Glomerular endothelial cell (primary cell): Measurements from ENCODE around the gene ATP6V1B1. TPM values are rescaled to one million over a fixed set of nuclear protein-coding genes. Genes with fewer than 3 reads are reported as not detected.

Experiments
- DNase-seq: peaks from one replicate; pipeline ENCODE4 v3.0.0-alpha.2; 2011; ENCODE audit warnings: low read depth, low spot score; ENCODE audit errors: extremely low read depth
- total RNA-seq: library from RNA; depleted of rRNA; stranded (reverse); fragments of >200 nt; gene quantifications from 2 replicates; pipeline ENCODE4 v1.2.3, GENCODE V29; 2015

ATP6V1B1 gene
- total RNA-seq, 1 donor from 2014 or later: not detected

DNA sequence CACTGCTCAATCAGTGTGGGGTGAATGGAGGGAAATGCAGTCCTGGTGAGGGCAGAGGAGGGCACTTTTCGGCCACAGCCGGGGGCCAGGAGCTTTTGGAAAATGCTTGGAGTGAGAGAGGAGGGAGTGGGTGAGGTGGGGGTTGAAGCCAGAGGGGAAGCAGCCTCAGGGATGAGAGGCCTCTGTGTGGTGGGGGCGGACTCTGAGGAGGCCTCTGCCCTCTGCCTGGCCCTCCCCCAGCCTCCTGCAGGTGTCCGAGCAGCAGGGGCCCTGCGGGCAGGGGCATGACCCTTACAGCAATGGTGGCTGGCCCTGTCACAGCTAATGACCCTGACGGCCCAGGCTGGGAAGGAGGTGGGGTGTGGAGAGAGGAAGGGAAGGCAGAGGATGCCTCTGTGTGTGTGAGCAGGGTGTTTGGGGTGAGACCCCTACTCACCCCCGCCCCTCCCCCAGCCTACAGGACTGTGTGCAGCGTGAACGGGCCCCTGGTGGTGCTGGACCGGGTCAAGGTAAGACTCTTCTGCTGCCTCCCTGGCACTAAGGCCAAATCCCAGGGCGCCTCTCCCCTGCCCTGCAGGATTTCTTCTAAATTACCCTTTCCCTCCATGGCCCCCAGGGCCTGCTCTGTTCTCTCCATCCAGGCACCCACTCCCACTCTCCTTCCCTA lies 7.6 kb downstream of the ATP6V1B1 start:
- no peak for DNase-seq

DNA sequence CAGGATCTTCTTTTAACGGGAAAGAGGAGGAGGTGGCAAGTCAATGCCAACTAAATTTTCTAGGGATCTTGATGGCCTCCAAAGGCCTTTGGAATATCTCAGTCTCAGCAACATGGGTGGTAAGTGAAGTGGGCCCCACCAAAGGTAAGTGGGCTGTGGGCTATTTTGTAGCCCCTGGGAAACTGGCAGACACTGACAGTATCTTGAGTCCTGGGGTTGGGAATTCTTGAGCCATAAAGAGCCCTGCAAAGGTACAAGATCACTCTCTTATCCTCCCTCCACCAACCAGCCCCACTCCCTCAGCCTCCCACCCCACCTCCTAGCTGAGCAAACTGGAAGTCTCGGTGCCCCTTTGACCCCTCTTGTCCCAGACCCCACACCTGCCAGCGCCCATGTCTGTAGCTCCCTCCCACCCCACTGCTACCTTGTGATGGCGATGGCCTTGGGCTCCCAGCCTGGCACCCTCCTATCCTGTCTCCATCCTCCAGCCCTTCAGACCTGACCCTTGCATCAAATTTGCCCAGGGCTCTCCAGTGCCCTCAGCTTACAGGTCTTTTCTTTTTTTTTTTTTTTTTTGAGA lies 8.5 kb downstream of the ATP6V1B1 start:
- DNase-seq: no peak

DNA sequence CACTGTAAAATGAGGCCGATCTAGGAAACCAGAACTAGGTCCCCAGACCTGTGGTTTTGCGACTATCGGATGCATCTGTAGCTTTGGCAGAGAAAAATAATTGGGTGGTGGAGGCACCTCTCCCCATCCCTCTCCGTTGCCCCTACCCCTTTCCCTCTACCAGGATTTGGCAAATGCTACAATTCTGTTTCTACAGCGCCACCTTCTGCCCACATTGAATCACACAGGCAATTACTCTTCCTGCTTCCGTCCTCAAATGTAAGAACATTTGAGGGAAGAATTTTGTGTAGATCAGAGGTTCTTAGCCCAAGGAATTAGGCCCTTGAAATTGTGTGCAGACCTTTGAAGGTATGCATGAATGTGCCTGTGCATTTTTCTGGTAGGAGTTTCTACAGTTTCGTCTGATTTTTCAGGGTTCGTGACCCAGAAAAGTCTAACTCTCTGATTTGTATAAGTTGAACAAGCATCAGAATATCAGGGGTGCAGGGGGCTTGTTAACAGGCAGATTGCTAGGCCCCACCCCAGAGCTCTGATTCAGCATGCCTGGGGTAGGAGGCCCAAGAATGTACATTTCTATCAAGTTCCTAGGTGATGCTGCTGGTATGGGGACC lies 11.2 kb downstream of the ATP6V1B1 start:
- DNase-seq: no peak

DNA sequence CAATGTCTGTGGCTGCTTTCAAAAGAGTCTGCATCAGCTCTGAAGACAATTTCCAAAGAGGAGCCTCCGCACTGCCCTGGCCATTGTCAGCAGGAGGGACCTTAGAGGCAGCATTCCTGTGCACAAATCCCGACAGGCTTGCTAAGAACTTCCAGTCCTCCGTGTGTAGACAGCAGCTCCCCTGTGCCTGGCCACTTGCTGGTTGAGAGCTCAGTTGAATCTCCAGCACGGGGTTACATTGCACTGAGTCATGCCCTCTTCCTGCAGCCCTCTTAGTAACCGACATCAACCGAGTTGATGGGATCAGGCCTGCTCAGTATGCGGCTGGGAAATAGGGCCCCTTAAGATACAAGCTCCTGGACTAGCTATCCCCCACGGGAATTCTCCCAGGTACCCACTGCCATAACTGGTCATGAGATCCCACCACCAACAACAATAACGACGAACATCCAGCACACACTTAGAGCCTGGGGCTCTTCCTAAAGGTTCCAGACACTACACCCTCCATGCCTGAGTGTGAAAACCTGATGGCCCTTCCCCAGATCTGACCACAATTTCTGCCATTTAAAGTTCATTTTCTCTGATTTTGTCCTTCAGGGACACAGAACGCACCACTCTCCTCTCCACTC lies 12.0 kb downstream of the ATP6V1B1 start:
- no peak for DNase-seq

DNA sequence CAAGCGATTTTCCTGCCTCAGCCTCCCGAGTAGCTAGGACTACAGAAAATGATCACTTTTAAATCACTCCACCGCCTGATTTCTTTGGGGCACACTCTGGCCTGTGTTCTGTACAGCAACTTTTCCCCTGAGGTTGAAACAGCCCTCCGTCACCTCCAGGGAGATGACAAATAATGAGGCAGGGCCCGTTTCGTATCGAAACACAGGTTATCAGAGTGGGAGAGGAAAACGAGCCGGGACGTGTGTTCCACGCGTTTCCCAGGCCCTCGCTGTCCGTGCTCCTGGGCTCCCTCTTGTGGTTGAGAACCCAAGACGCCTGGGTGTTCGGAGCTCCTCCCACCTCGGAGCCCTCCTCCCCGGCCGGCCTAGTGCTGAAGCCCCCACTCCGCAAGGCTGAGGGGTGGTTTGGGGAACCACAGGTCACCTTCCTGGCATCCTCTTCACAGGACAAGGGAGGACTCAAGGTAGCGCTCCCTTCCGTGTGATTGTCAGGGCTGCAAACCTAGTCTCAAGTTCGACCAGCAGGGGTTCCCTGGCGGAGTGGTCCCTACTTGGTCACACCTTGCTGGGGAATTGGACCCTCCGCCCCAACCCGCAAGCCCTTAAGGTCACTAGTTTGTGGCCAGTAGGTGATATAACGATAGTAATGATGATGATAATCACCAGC lies 12.8 kb downstream of the ATP6V1B1 start:
- no peak for DNase-seq

- DNase-seq: no peak
Measured at GRCh38 chr2:70949086-70949485, 13.4 kb downstream of the ATP6V1B1 start.

DNA sequence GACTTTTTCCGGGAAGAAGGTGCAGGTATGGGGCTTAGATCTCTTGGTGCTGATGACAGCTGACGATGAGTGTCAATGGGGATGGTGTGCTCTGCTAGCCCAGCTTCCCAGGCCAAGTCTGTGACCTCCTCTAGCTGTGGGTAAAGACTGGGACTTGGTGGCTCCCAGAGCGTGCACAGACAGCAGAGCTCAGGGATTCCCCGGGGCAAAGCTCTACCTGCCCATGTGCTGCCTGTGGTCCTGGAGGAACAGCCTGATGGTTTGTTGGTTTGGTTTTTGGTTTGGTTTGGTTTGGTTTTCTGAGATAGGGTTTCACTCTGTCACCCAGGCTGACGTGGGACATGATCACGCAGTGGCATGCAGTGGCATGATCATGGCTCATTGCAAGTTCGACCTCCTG lies 19.2 kb downstream of the ATP6V1B1 start:
- no peak for DNase-seq

- DNase-seq: no peak
Measured at GRCh38 chr2:70956141-70956540, 20.4 kb downstream of the ATP6V1B1 start.

- no peak for DNase-seq
Measured at GRCh38 chr2:70957798-70958197, 22.1 kb downstream of the ATP6V1B1 start.

DNA sequence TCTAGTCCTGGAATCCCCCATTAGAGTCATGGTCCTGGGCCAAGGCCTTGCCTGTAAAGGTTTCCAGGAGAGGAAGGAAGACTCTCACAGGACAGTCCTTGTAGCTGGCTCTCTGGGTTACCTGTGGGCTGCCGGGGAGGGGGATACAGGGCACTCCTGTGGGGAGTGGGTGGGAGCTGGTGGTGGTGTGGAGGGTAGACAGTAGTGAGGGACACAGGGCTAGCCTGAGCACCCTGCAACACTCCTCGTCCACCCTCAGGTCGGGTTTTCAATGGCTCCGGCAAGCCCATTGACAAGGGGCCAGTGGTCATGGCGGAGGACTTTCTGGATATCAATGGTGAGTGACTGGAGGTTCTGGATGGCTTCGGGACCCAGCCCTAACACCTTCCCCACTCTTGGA lies 23.1 kb downstream of the ATP6V1B1 start:
- no peak for DNase-seq

GRCh38 chr2:70959271-70959761 lies 23.6 kb downstream of the ATP6V1B1 start:
- DNase-seq: no peak

GRCh38 chr2:70959851-70960832 lies 24.4 kb downstream of the ATP6V1B1 start:
- DNase-seq: no peak

GRCh38 chr2:70960833-70961647 lies 25.3 kb downstream of the ATP6V1B1 start:
- no peak for DNase-seq

GRCh38 chr2:70961648-70961994 lies 25.9 kb downstream of the ATP6V1B1 start:
- DNase-seq: no peak

- DNase-seq: no peak
Measured at GRCh38 chr2:70962211-70962884, 26.6 kb downstream of the ATP6V1B1 start.

GRCh38 chr2:70962885-70963878 lies 27.5 kb downstream of the ATP6V1B1 start:
- DNase-seq: no peak

DNA sequence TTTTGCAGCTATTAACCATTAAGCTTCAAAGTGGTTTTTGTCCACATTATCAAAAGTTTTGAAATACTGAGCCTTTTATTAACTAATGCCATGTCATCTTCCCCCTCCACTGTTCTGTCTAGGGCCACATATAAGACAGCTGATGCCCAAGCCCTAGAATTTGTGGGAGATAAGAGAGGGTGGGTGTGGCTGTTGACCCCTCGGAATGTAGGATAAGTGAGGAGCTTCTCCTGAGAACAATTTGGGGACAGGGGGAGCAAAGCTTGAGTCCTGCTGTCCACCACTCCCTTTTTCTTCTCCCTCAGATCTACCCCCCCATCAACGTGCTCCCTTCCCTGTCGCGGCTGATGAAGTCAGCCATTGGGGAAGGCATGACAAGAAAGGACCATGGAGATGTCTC lies 28.4 kb downstream of the ATP6V1B1 start:
- DNase-seq: no peak
